Mesothelial cell of epicardium (in vitro differentiated cells): ENCODE results near the gene MEGF11. TPM values are rescaled to one million over a fixed set of nuclear protein-coding genes. Genes with fewer than 3 reads are reported as not detected.

Experiments
- DNase-seq, 2 experiments: peaks; one replicate each; pipeline ENCODE4 v3.0.0; 2021; ENCODE audit warnings: low spot score in 2 of 2; ENCODE audit not compliant: unreplicated experiment in 2 of 2
- H3K27ac Mint-ChIP-seq: 2 replicates; pipeline ENCODE4 v1.8.0; 2021; ENCODE audit warnings: mixed read lengths
- H3K27me3 Mint-ChIP-seq: 2 replicates; pipeline ENCODE4 v1.8.0; 2021; ENCODE audit warnings: low read depth, mixed read lengths
- H3K36me3 Mint-ChIP-seq: 2 replicates; pipeline ENCODE4 v1.8.0; 2021; ENCODE audit warnings: mixed read lengths
- H3K4me1 Mint-ChIP-seq: 2 replicates; pipeline ENCODE4 v1.8.0; 2021; ENCODE audit warnings: mixed read lengths
- H3K4me3 Mint-ChIP-seq: 2 replicates; pipeline ENCODE4 v1.8.0; 2021; ENCODE audit warnings: mild to moderate bottlenecking, moderate library complexity, mixed read lengths
- H3K9me3 Mint-ChIP-seq: 2 replicates; pipeline ENCODE4 v1.8.0; 2021; ENCODE audit warnings: mixed read lengths
- total RNA-seq: library from RNA; stranded (reverse); gene quantifications from 3 replicates; pipeline ENCODE4 v1.2.1, GENCODE V29; 2021
- TF ChIP-seq, protein P1 (sequence below): fragments of 200-600 bp; sonication (generic); IDR thresholded peaks from one replicate; pipeline ENCODE4 v1.5.0; 2021; ENCODE audit warnings: antibody characterized with exemption; ENCODE audit not compliant: unreplicated experiment

MEGF11 gene
- total RNA-seq, 1 donor from 2014 or later: 3.7 TPM

DNA sequence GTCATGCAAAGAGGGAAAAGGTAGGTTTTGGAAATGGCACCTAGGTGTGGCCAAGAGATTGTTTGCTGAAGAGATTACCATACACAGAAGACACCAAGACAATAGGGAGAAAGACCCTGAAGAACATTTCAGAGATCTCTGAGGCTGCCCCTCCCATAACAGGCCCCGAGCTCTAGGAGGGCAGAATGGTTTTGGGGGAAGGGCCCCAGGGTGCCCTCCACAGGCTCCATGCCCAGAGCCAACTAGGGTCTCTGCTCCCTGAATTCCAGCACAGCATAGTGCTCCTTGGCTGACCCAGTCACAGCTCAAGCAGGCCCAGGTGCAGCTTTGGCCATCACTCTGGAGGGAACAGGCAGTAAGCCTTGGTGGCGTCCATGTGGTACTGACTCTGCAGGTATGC is 220.4 kb downstream of the MEGF11 start:
- no peak for DNase-seq
- peaks cover 16% of the 10 kb centered on the region for H3K4me1 Mint-ChIP-seq
- H3K27ac Mint-ChIP-seq: no peak overlapping the region
- H3K27me3 Mint-ChIP-seq: peaks cover 6% of the 10 kb centered on the region
- TF ChIP-seq, protein P1, sequence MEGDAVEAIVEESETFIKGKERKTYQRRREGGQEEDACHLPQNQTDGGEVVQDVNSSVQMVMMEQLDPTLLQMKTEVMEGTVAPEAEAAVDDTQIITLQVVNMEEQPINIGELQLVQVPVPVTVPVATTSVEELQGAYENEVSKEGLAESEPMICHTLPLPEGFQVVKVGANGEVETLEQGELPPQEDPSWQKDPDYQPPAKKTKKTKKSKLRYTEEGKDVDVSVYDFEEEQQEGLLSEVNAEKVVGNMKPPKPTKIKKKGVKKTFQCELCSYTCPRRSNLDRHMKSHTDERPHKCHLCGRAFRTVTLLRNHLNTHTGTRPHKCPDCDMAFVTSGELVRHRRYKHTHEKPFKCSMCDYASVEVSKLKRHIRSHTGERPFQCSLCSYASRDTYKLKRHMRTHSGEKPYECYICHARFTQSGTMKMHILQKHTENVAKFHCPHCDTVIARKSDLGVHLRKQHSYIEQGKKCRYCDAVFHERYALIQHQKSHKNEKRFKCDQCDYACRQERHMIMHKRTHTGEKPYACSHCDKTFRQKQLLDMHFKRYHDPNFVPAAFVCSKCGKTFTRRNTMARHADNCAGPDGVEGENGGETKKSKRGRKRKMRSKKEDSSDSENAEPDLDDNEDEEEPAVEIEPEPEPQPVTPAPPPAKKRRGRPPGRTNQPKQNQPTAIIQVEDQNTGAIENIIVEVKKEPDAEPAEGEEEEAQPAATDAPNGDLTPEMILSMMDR: no peak
- H3K36me3 Mint-ChIP-seq: no peaks in the 10 kb centered on the region
- peaks cover 14% of the 10 kb centered on the region for H3K9me3 Mint-ChIP-seq
- no peak overlapping the region for H3K4me3 Mint-ChIP-seq

DNA sequence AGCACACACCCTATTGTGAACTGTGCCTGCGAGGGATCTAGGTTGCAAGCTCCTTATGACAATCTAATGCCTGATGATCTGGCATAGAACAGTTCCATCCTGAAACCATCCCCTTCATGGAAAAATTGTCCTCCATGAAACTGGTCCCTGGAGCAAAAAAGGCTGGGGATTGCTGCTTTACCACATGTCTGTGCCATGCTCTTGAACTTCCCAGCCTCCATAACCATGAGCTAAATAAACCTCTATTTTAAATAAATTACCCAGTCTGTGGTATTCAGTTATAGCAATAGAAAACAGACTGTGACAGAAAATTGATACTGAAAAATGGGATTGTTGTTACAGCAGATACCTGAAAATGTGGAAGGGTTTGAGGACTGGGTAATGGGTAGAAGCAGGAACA is 221.5 kb downstream of the MEGF11 start:
- Mint-ChIP-seq H3K4me3 (no peak overlapping the region), H3K27ac (no peak overlapping the region), H3K27me3 (peaks cover 6% of the 10 kb centered on the region), H3K9me3 (peaks cover 14% of the 10 kb centered on the region), H3K4me1 (peaks cover 16% of the 10 kb centered on the region), H3K36me3 (no peaks in the 10 kb centered on the region)
- TF ChIP-seq, protein P1: no peak
- no peak for DNase-seq

DNA sequence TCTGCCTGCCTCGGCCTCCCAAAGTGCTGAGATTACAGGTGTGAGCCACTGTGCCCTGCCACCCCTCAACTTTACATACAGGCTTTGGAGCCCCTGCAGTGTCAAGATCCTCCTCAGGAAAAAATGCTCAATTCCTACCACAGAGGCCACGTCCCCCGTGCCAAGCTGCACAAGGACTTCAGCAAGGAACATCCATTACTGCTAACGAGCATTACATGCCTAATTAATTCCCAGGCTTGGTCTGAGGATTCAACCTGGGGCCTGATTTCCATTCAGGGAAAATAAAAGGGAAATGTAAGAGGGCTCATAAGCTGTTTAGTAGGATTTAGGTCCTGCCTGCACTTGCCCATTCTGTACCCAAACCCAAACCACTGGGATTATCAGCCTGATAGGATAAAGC is 222.9 kb downstream of the MEGF11 start:
- H3K4me3 Mint-ChIP-seq: no peak overlapping the region
- no peak for DNase-seq
- peaks cover 14% of the 10 kb centered on the region for H3K9me3 Mint-ChIP-seq
- H3K27me3 Mint-ChIP-seq: no peaks in the 10 kb centered on the region
- H3K36me3 Mint-ChIP-seq: no peaks in the 10 kb centered on the region
- H3K27ac Mint-ChIP-seq: no peak overlapping the region
- H3K4me1 Mint-ChIP-seq: peaks cover 21% of the 10 kb centered on the region
- TF ChIP-seq, protein P1: no peak

DNA sequence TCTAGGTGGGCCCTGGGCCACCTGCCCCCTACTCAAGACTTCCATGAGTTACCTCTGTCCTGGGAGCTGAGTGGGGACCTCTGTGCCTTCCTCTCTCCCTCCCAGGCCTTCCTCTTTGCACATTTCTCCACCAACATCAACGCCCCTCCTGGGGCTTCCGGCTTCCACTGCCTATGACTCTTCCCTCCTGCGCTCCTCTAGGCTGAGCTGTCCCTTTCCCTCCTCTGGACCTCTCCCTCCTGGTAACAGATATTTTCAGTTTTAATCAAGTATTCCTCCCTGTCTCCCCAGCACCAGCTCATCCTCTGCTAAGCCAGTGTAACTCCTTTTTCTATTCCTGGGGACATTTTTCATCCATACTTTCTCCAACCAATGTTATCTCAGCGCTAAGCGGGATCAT is 223.9 kb downstream of the MEGF11 start:
- H3K4me1 Mint-ChIP-seq: peaks cover 31% of the 10 kb centered on the region
- H3K9me3 Mint-ChIP-seq: peaks cover 11% of the 10 kb centered on the region
- no peaks in the 10 kb centered on the region for H3K36me3 Mint-ChIP-seq
- H3K27ac Mint-ChIP-seq: no peak overlapping the region
- TF ChIP-seq, protein P1: no peak
- H3K4me3 Mint-ChIP-seq: no peak overlapping the region
- no peaks in the 10 kb centered on the region for H3K27me3 Mint-ChIP-seq
- no peak for DNase-seq

DNA sequence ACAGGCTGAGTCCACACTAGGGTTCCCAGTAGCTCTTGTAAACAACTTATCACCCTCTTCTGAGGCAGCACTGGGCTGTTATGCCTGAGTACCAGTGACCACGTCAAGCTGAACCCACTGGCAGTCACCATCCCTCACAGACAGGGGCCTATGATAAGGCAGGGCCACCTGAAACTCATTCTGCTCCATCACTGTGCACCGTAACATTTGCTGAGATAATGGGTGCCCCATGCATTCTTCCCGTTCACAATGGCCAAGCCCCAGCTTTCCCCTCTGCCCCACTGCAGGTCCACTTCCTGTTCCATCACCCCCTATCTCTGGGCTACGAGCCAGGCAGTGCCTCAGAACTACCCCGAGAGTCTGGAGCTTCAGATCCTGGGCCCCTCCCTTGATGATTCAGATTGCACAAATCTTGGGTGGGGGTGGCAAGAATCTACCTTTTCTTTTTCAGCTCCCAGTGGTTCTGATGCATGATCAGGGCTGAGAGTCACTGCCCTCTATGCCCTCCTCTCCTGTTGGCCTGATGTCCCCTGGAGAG is 226.2 kb downstream of the MEGF11 start:
- Mint-ChIP-seq H3K27ac (no peak overlapping the region), H3K27me3 (no peaks in the 10 kb centered on the region), H3K4me1 (peaks cover 45% of the 10 kb centered on the region), H3K4me3 (no peak overlapping the region), H3K36me3 (no peaks in the 10 kb centered on the region), H3K9me3 (peaks cover 7% of the 10 kb centered on the region)
- TF ChIP-seq, protein P1: no peak
- no peak for DNase-seq

DNA sequence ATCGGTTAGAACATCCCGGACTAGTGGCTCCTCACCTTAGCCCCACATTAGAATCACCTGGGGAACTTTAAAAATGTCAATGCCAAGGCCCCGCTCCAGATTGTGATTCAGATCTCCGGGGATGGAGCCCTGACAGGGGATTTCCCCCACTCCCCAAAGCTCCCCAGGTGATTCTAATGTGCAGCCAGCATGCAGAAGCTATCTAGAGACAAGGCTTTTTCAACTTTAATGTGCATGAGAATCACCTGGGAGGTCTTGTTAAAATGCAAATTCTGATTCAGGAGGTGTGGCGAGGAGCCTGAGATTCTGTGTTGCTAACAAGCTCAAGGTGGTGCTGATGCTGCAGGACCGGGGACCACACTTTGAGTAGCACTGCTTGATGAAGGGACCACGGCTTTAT is 227.6 kb downstream of the MEGF11 start:
- TF ChIP-seq, protein P1: no peak
- Mint-ChIP-seq H3K9me3 (no peaks in the 10 kb centered on the region), H3K27me3 (no peaks in the 10 kb centered on the region), H3K27ac (no peak overlapping the region), H3K4me1 (peaks cover 45% of the 10 kb centered on the region), H3K4me3 (no peak overlapping the region), H3K36me3 (no peaks in the 10 kb centered on the region)
- DNase-seq: no peak
